ENCODE results near the gene MYLK.

The MYLK gene

DNA sequence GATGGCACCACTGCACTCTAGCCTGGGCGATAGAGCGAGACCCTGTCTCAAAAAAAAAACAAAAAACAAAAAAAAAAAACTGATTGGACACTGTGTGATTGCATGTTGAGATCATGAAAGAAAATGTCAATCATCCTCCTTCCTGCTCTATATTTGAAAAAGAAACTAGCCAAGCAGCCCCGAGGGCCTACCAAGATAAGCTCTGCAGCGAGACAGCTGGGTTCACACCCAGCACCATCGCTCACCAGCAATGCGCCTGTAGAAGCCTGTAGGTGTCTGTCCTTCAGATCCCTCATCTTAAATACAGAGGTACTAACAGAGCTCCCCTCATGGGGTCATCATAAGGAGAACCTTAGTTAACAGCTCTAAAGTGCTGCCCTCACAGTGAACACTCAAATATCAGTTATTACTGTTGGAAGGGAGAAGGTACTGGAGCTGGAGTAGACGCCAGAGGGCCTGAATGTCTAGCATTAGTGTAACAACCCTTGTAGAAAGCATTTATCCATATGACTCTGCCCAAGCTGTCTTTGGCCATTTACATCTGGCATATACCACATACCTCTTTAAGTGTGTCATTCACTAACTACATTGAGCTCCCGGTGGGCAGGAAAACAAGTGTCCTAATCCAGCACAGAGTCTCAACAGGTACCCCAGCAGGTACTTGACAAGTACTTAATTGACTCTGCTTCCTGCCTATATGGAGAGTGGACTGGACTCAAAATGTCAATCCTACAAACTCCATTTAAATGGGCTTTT is 22.9 kb downstream of the MYLK start:
- Histone ChIP-seq H3K4me1 (ENCODE audit: insufficient read depth, poor library complexity, severe bottlenecking) (no peaks in the 10 kb centered on the region), H3K27ac (ENCODE audit: poor library complexity, severe bottlenecking) (no peak overlapping the region), H3K9me3 (ENCODE audit: severe bottlenecking) (no peaks in the 10 kb centered on the region), H3K27me3 (ENCODE audit: insufficient read depth, poor library complexity, severe bottlenecking) (no peaks in the 10 kb centered on the region), H3K36me3 (ENCODE audit: low read depth) (no peaks in the 10 kb centered on the region), H3K4me3 (ENCODE audit: severe bottlenecking) (no peak overlapping the region)
- TF ChIP-seq CTCF (IDR thresholded peaks at IDR 0.05; ENCODE audit: poor library complexity, severe bottlenecking), result no peak
- ATAC-seq (ENCODE audit: low read depth), result peak; percentile 19; the same call in 1 of the 3 replicates
- DNase-seq (ENCODE audit: low spot score), result no peak

DNA sequence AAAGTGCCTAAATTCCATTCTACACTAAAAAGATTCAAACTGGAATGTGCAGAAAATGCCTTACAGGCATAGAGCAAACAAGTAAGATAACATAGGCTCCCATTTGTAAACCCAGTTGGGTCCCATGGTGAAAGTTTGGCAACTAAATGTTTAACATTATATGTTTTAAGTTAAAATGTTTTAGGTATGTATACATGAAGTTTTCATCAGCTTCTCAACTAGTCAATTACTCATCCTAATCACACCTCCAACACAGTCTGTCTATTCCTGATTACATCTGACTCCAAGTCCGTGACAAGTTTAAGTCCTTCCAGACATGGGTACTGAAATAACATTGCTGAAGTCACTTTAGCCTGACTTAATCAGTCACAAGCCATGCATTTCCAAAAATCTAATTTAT is 25.0 kb downstream of the MYLK start:
- H3K9me3 ChIP-seq (ENCODE audit: severe bottlenecking), result no peaks in the 10 kb centered on the region
- TF ChIP-seq CTCF (IDR thresholded peaks at IDR 0.05; ENCODE audit: poor library complexity, severe bottlenecking), result no peak
- H3K36me3 ChIP-seq (ENCODE audit: low read depth), result no peaks in the 10 kb centered on the region
- H3K27ac ChIP-seq (ENCODE audit: poor library complexity, severe bottlenecking), result no peak overlapping the region
- H3K4me3 ChIP-seq (ENCODE audit: severe bottlenecking), result no peak overlapping the region
- DNase-seq (ENCODE audit: low spot score) (no peak), ATAC-seq (ENCODE audit: low read depth) (no peak)
- no peaks in the 10 kb centered on the region for H3K27me3 ChIP-seq (ENCODE audit: insufficient read depth, poor library complexity, severe bottlenecking)
- no peaks in the 10 kb centered on the region for H3K4me1 ChIP-seq (ENCODE audit: insufficient read depth, poor library complexity, severe bottlenecking)

DNA sequence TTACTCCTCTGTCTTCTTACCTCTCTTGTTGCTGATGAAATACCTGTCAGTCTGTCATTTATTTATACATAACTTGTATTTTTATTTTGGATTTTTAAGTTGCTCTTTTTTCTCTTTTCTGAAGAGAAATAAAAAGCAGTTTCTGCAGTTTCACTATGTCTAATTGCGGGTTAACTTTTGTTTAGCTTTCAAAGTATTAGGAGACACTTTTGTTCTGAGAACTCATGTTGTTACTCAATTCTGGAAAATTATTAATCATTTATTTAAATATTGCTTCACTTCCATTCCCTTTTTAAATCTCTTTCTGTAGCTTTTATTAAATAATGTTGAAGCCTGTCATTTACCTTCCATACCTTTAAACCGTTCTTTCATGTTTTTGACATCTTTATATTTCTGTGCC is 29.2 kb downstream of the MYLK start:
- no peak for TF ChIP-seq CTCF (IDR thresholded peaks at IDR 0.05; ENCODE audit: poor library complexity, severe bottlenecking)
- no peaks in the 10 kb centered on the region for H3K36me3 ChIP-seq (ENCODE audit: low read depth)
- H3K4me1 ChIP-seq (ENCODE audit: insufficient read depth, poor library complexity, severe bottlenecking), result no peaks in the 10 kb centered on the region
- H3K27me3 ChIP-seq (ENCODE audit: insufficient read depth, poor library complexity, severe bottlenecking), result no peaks in the 10 kb centered on the region
- no peak overlapping the region for H3K27ac ChIP-seq (ENCODE audit: poor library complexity, severe bottlenecking)
- DNase-seq (ENCODE audit: low spot score) (no peak), ATAC-seq (ENCODE audit: low read depth) (no peak)
- no peaks in the 10 kb centered on the region for H3K9me3 ChIP-seq (ENCODE audit: severe bottlenecking)
- no peak overlapping the region for H3K4me3 ChIP-seq (ENCODE audit: severe bottlenecking)

DNA sequence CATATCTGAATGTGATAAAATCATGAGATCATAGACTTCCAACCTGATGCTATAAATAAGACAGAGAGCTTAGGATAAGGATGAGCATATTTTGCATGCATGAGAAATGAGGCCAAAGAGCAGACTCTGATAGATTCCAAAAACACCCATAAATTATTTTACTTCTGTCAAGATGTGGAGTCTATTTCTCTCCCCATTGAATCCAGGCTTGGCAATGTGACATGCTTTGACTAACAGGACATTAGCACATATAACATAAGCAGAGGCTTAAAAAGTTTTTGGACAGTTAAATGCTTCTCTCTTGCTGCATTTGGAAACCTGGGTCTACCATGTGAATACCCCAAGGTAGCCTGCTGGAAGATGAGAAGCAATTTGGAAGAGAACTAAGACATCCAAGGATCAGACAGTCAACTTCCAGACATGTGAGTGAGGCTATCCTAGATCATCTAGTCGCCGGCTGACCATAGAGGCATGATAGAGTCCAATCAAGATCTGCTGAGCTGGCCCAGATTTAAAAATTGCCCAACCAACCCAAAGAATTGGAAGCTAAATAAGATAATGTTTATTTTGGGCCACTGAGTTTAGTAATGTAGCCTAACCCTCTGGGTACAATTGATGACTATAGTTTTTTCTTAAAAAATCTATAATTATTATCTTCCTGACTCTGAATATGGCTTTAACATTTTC is 30.3 kb downstream of the MYLK start:
- Histone ChIP-seq H3K4me1 (ENCODE audit: insufficient read depth, poor library complexity, severe bottlenecking) (no peaks in the 10 kb centered on the region), H3K4me3 (ENCODE audit: severe bottlenecking) (no peak overlapping the region), H3K27ac (ENCODE audit: poor library complexity, severe bottlenecking) (no peak overlapping the region), H3K27me3 (ENCODE audit: insufficient read depth, poor library complexity, severe bottlenecking) (no peaks in the 10 kb centered on the region), H3K9me3 (ENCODE audit: severe bottlenecking) (peaks cover 3% of the 10 kb centered on the region), H3K36me3 (ENCODE audit: low read depth) (no peaks in the 10 kb centered on the region)
- DNase-seq (ENCODE audit: low spot score) (no peak), ATAC-seq (ENCODE audit: low read depth) (no peak)
- TF ChIP-seq CTCF (IDR thresholded peaks at IDR 0.05; ENCODE audit: poor library complexity, severe bottlenecking), result no peak

- no peaks in the 10 kb centered on the region for H3K27me3 ChIP-seq (ENCODE audit: insufficient read depth, poor library complexity, severe bottlenecking)
- H3K9me3 ChIP-seq (ENCODE audit: severe bottlenecking), result peaks cover 18% of the 10 kb centered on the region
- no peak overlapping the region for H3K4me3 ChIP-seq (ENCODE audit: severe bottlenecking)
- no peaks in the 10 kb centered on the region for H3K36me3 ChIP-seq (ENCODE audit: low read depth)
- DNase-seq (ENCODE audit: low spot score) (no peak), ATAC-seq (ENCODE audit: low read depth) (no peak)
- H3K27ac ChIP-seq (ENCODE audit: poor library complexity, severe bottlenecking), result no peak overlapping the region
- TF ChIP-seq CTCF (IDR thresholded peaks at IDR 0.05; ENCODE audit: poor library complexity, severe bottlenecking), result no peak
- H3K4me1 ChIP-seq (ENCODE audit: insufficient read depth, poor library complexity, severe bottlenecking), result no peaks in the 10 kb centered on the region
Measured at GRCh38 chr3:123847209-123847608, 36.9 kb downstream of the MYLK start.

All from RWPE2 (cell line).